Neural cell (in vitro differentiated cells): ENCODE results near the gene SF3B6. TPM values are rescaled to one million over a fixed set of nuclear protein-coding genes. Genes with fewer than 3 reads are reported as not detected.

ENCODE experiments used
- H2AFZ ChIP-seq: fragments of 200-600, 300-800 bp; sonication (generic), shearing (Covaris generic); 2 replicates; pipeline ENCODE4 v1.6.0; 2014; ENCODE audit warnings: low read depth, mild to moderate bottlenecking, antibody characterized with exemption, low read length, moderate library complexity
- H3F3A ChIP-seq: fragments of 200-600 bp; shearing (Covaris generic); 2 replicates; pipeline ENCODE4 v1.6.1; 2016; ENCODE audit warnings: mild to moderate bottlenecking, moderate library complexity, mixed read lengths, antibody characterized with exemption, low read length; ENCODE audit not compliant: insufficient read depth, poor library complexity, severe bottlenecking
- H3K27ac ChIP-seq: fragments of 200-600, 300-800 bp; sonication (generic), shearing (Covaris generic); 2 replicates; pipeline ENCODE4 v1.5.1; 2014; ENCODE audit warnings: mild to moderate bottlenecking, low read length, moderate library complexity
- H3K27me3 ChIP-seq: fragments of 300-800, 200-600 bp; sonication (generic), shearing (Covaris generic); 2 replicates; pipeline ENCODE4 v1.6.0; 2014; ENCODE audit warnings: mild to moderate bottlenecking, low read depth, low read length, moderate library complexity; ENCODE audit not compliant: insufficient read depth
- H3K36me3 ChIP-seq: fragments of 300-800, 200-600 bp; sonication (generic), shearing (Covaris generic); 2 replicates; pipeline ENCODE4 v1.5.1; 2014; ENCODE audit warnings: mild to moderate bottlenecking, antibody characterized with exemption, low read length, moderate library complexity; ENCODE audit not compliant: insufficient read depth
- H3K4me2 ChIP-seq: fragments of 300-800, 200-600 bp; sonication (generic), shearing (Covaris generic); 2 replicates; pipeline ENCODE4 v1.6.0; 2014; ENCODE audit warnings: mild to moderate bottlenecking, low read length
- H3K4me3 ChIP-seq: fragments of 300-800, 200-600 bp; sonication (generic), shearing (Covaris generic); 2 replicates; pipeline ENCODE4 v1.5.1; 2014; ENCODE audit warnings: mild to moderate bottlenecking, low read length, moderate library complexity
- H3K79me2 ChIP-seq: fragments of 200-600 bp; shearing (Covaris generic); replicated peaks from 2 replicates; pipeline ENCODE4 v1.6.0; 2014; ENCODE audit warnings: mild to moderate bottlenecking, low read length, moderate library complexity; ENCODE audit not compliant: insufficient read depth
- H3K9ac ChIP-seq: fragments of 300-800, 200-600 bp; sonication (generic), shearing (Covaris generic); 2 replicates; pipeline ENCODE4 v1.6.1; 2016; ENCODE audit warnings: mild to moderate bottlenecking, low read length, mixed read lengths
- H3K9me2 ChIP-seq: fragments of 200-600 bp; shearing (Covaris generic); 2 replicates; pipeline ENCODE4 v1.6.1; 2016; ENCODE audit warnings: mild to moderate bottlenecking, low read length, mixed read lengths; ENCODE audit not compliant: insufficient read depth
- H3K9me3 ChIP-seq: fragments of 200-600, 300-800 bp; sonication (generic), shearing (Covaris generic); 2 replicates; pipeline ENCODE4 v1.6.1; 2016; ENCODE audit warnings: mild to moderate bottlenecking, mixed run types, low read length, moderate library complexity, mixed read lengths
- H4K20me1 ChIP-seq: fragments of 200-600 bp; shearing (Covaris generic); 2 replicates; pipeline ENCODE4 v1.6.1; 2016; ENCODE audit warnings: mild to moderate bottlenecking, mixed run types; ENCODE audit not compliant: insufficient read depth
- EP300 ChIP-seq: fragments of 450-650 bp; conservative IDR thresholded peaks from 2 replicates; pipeline ENCODE4 v1.6.1; 2014; ENCODE audit warnings: antibody characterized with exemption, mild to moderate bottlenecking, moderate library complexity; ENCODE audit not compliant: poor library complexity, severe bottlenecking
- EZH2 ChIP-seq: fragments of 200-600, 300-800 bp; shearing (Covaris generic), sonication (generic); IDR thresholded peaks from 2 replicates; pipeline ENCODE4 v1.6.1; 2014; ENCODE audit warnings: antibody characterized with exemption, low read length, borderline replicate concordance, mild to moderate bottlenecking; ENCODE audit not compliant: insufficient read depth, poor library complexity, severe bottlenecking
- MXI1 ChIP-seq: fragments of 450-650 bp; conservative IDR thresholded peaks from 2 replicates; pipeline ENCODE4 v1.6.1; 2014; ENCODE audit warnings: antibody characterized with exemption, mild to moderate bottlenecking; ENCODE audit not compliant: poor library complexity, severe bottlenecking
- POLR2AphosphoS5 ChIP-seq: IDR thresholded peaks from 2 replicates; pipeline ENCODE4 v1.6.1; 2012
- RAD21 ChIP-seq: fragments of 450-650 bp; conservative IDR thresholded peaks from 2 replicates; pipeline ENCODE4 v1.6.1; 2014; ENCODE audit warnings: antibody characterized with exemption, mild to moderate bottlenecking, moderate library complexity
- REST ChIP-seq: IDR thresholded peaks from 2 replicates; pipeline ENCODE4 v1.6.1; 2012; ENCODE audit warnings: borderline replicate concordance
- SMC3 ChIP-seq: fragments of 450-650 bp; conservative IDR thresholded peaks from 2 replicates; pipeline ENCODE4 v1.6.1; 2014; ENCODE audit warnings: antibody characterized with exemption, mild to moderate bottlenecking, moderate library complexity; ENCODE audit not compliant: poor library complexity
- TAF1 ChIP-seq: IDR thresholded peaks from 2 replicates; pipeline ENCODE4 v1.6.1; 2012; ENCODE audit warnings: low read depth
- polyA plus RNA-seq: library from polyadenylated mRNA; depleted of rRNA; stranded (reverse); fragments of >200 nt; gene quantifications from 2 replicates; pipeline ENCODE4 v1.2.3, GENCODE V29; 2014
- TF ChIP-seq, protein P1 (sequence below): fragments of 450-650 bp; IDR thresholded peaks from 2 replicates; pipeline ENCODE4 v1.5.1; 2014; ENCODE audit warnings: antibody characterized with exemption, mild to moderate bottlenecking, moderate library complexity; ENCODE audit not compliant: poor library complexity, severe bottlenecking

The SF3B6 gene
- polyA plus RNA-seq, 1 donor from 2014 or later: 442 TPM

GRCh38 chr2:24115057-24115456, 38.9 kb upstream of the SF3B6 start:
- Histone ChIP-seq H3K9me2 (no peaks in the 10 kb centered on the region), H3K27me3 (no peaks in the 10 kb centered on the region), H3K36me3 (no peaks in the 10 kb centered on the region), H3K9ac (no peak overlapping the region), H2AFZ (no peak overlapping the region), H3K79me2 (no peaks in the 10 kb centered on the region), H3K27ac (no peak overlapping the region), H3K9me3 (no peaks in the 10 kb centered on the region), H4K20me1 (no peaks in the 10 kb centered on the region), H3F3A (no peaks in the 10 kb centered on the region), H3K4me3 (no peak overlapping the region), H3K4me2 (no peak overlapping the region)
- TF ChIP-seq POLR2AphosphoS5 (no peak), EP300 (no peak), EZH2 (no peak), TAF1 (no peak), SMC3 (no peak), MXI1 (no peak), REST (no peak), RAD21 (no peak)
- TF ChIP-seq, protein P1, sequence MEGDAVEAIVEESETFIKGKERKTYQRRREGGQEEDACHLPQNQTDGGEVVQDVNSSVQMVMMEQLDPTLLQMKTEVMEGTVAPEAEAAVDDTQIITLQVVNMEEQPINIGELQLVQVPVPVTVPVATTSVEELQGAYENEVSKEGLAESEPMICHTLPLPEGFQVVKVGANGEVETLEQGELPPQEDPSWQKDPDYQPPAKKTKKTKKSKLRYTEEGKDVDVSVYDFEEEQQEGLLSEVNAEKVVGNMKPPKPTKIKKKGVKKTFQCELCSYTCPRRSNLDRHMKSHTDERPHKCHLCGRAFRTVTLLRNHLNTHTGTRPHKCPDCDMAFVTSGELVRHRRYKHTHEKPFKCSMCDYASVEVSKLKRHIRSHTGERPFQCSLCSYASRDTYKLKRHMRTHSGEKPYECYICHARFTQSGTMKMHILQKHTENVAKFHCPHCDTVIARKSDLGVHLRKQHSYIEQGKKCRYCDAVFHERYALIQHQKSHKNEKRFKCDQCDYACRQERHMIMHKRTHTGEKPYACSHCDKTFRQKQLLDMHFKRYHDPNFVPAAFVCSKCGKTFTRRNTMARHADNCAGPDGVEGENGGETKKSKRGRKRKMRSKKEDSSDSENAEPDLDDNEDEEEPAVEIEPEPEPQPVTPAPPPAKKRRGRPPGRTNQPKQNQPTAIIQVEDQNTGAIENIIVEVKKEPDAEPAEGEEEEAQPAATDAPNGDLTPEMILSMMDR: no peak

- no peaks in the 10 kb centered on the region for H3F3A ChIP-seq
- no peaks in the 10 kb centered on the region for H3K27me3 ChIP-seq
- TF ChIP-seq, protein P1: no peak
- no peak for TF ChIP-seq SMC3
- no peak for TF ChIP-seq POLR2AphosphoS5
- no peak for TF ChIP-seq REST
- TF ChIP-seq EZH2: no peak
- no peak for TF ChIP-seq TAF1
- TF ChIP-seq RAD21: no peak
- no peak for TF ChIP-seq EP300
- no peak for TF ChIP-seq MXI1
- no peak overlapping the region for H3K27ac ChIP-seq
- no peaks in the 10 kb centered on the region for H3K36me3 ChIP-seq
- H4K20me1 ChIP-seq: no peaks in the 10 kb centered on the region
- H3K79me2 ChIP-seq: no peaks in the 10 kb centered on the region
- H3K9me2 ChIP-seq: no peaks in the 10 kb centered on the region
- no peak overlapping the region for H3K4me2 ChIP-seq
- H2AFZ ChIP-seq: no peak overlapping the region
- H3K4me3 ChIP-seq: no peak overlapping the region
- no peak overlapping the region for H3K9ac ChIP-seq
- peaks cover 2% of the 10 kb centered on the region for H3K9me3 ChIP-seq
Observed at GRCh38 chr2:24111407-24111901, 35.3 kb upstream of the SF3B6 start.
